GM21367 (cell line): Measurements from ENCODE around the gene TP53.
"Not testable (repeated sequence)": the region's sequence is repeated elsewhere in the genome, so short reads cannot be mapped to it uniquely, and the experiment has no call there.

Experiments used
- ATAC-seq: cut with Tn5 transposase; IDR thresholded peaks from one replicate; pipeline ENCODE4 v1.9.1; 2021; ENCODE audit not compliant: unreplicated experiment

TP53 gene

DNA sequence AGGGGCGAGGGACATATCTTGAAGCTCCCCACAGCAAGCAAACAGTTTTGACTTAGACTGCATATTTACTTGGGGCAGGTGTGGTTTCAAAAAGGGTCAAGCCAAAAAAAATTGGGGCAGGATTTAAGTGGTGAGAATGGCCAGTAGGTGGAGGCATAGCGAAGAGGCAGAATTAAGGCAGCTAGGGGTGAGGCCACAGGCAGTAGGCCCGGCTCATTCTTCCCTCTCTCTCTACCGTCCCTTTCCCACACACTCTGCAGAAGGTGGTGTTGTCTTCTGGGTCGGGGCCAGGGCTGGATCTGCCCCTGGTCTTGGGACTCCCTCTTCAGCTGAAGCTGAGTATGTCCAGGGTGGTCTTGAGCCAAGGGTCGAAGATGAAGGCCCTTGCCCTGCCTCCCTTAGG lies 54.8 kb downstream of the TP53 start:
- no peak for ATAC-seq

GRCh38 chr17:7631398-7632380 lies 55.6 kb downstream of the TP53 start:
- ATAC-seq = no peak

DNA sequence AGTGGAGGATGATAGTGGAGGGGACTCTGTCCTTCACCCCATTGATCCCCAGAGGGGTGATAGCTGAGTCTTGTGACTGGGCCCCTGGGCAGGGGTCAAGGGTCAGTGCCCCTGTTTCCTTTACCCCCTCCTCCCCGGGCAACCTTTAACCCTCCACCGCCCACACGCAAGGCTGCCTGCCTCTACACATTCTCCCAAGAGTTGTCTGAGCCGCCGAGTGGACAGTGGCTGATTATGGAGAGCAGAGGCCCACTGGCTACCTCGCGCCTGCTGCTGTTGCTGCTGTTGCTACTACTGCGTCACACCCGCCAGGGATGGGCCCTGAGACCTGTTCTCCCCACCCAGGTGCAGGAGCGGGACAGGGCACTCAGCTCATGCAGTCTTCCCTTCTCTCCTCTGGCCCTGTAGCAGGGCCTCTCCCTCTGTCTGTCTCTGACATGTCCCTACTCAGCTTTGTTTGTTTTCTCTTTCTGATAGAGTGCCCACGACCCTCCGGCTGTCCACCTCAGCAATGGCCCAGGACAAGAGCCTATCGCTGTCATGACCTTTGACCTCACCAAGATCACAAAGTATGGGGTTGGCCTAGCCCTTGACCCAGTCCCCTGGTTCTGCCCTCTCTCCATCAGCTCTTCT lies 57.2 kb downstream of the TP53 start, which contains the start of gene SHBG:
Gene SHBG (plus strand): TSS at position 197 of the 633 bp plus-strand sequence. CDS start 38 bp downstream, at position 235.
- ATAC-seq = no peak

GRCh38 chr17:7627250-7628121 lies 59.8 kb downstream of the TP53 start, which contains the start of gene SAT2:
TSS of gene SAT2 (minus strand) at chr17:7627821. CDS start at chr17:7627635, 186 bp downstream.
- ATAC-seq = peak; percentile 75

DNA sequence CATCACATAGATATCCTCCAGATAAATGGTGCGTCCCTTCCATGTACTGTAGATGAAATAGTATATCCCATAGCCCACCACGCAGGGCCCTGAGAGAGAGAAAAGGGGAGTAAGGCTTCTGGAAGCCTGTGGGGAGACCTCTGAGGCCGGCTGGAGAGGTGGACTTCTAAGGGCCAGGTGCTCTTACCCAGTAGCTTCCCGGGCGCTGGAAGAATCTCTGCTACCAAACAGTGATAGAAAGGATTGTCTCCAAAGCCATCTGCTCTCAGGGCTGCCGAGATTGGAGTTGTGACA lies 60.4 kb downstream of the TP53 start:
- no peak for ATAC-seq

DNA sequence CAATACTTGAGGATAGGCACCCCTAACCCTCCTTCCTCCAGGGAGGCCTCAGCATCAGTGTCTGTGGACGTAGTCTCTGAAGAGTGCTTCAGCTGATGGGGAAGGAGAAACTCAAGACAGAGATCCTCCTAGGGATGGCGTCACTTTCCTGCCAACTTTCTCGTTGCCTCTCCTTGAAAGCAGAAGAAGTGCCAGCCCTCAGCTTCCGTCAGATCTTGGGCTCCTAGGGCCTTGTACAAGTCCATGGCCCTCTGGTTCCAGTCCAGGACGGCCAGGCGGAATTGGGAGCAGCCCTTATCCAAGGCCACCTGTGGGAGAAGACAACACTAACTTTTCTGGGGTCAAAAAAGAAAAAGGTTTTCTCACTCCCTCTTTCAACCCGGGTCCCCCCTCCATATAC lies 61.0 kb downstream of the TP53 start:
- no peak for ATAC-seq

- not testable (repeated sequence) for ATAC-seq
These were observed 61.5 kb downstream of the TP53 start for GRCh38 chr17:7625749-7626148.

GRCh38 chr17:7623661-7624060 lies 63.6 kb downstream of the TP53 start:
- no peak for ATAC-seq

DNA sequence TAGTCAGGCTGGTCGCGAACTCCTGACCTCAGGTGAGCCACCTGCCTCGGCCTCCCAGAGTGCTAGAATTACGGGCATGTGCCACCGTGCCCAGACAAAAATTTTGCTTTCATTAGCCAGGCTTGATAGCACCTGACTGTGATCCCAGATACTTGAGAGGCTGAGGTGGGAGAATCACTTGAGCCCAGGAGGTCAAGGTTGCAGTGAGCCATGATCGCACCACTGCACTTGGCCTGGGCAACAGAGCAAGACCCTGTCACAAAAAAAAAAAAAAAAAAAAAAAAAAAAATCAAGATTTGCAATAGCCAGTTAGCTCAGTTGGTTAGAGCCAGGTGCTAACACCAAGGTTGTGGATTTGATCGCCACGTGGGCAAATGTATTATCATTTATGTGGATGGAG lies 66.5 kb downstream of the TP53 start:
- ATAC-seq = no peak

GRCh38 chr17:7618608-7619007 lies 68.7 kb downstream of the TP53 start:
- no peak for ATAC-seq
